Measurements from ENCODE around the gene COG4.

DNA sequence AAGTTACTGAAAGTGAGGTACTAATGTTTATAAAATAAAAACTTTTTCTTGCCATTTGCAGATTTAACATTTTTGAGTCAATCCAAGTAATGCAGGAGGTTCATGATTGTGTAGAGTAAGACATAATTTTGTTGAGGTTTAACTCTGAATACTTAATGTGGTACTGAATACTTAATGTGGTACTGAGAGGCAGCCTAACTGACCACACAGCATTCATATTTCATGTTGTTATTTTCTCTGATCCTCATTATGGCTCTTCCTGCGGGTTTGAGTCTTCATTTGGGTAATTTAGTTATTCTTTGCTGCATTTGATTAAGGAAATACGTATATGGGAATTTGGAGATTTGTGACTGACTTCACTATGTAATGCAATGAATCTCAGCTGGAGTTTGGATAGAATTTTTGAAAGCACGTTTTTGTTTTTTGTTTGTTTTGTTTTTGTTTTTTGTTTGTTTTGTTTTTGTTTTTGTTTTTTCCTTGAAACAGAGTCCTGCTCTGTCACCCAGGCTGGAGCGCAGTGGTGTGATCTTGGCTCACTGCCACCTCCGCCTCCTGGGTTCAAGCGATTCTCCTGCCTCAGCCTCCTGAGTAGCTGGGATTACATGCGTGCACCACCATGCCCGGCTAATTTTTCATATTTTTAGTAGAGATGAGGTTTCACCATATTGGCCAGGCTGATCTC, 4.1 kb upstream of the COG4 start:
- TF ChIP-seq EZH2 (IDR thresholded peaks at IDR 0.05; ENCODE audit: insufficient read depth, poor library complexity, severe bottlenecking) = no peak
- TF ChIP-seq EZH2phosphoT487 (IDR thresholded peaks at IDR 0.05; ENCODE audit: insufficient read depth, low read depth) = no peak

All from GM23248 (cell line).